Stimulated activated CD4-positive, alpha-beta T cell treated with anti-CD3 and anti-CD28 coated beads, Interleukin-2, amount 100 ng/mL, for 4 hours (primary cell): ENCODE data around the gene B4GALNT1.
A peak's percentile ranks its signal among the peaks of the same experiment; 100 is the strongest.
"Not testable (repeated sequence)": the region's sequence is repeated elsewhere in the genome, so short reads cannot be mapped to it uniquely, and the experiment has no call there.

Experiments
- DNase-seq: peaks from one replicate; pipeline ENCODE4 v3.0.0-alpha.2; 2020; ENCODE audit warnings: low read depth

The B4GALNT1 gene

DNA sequence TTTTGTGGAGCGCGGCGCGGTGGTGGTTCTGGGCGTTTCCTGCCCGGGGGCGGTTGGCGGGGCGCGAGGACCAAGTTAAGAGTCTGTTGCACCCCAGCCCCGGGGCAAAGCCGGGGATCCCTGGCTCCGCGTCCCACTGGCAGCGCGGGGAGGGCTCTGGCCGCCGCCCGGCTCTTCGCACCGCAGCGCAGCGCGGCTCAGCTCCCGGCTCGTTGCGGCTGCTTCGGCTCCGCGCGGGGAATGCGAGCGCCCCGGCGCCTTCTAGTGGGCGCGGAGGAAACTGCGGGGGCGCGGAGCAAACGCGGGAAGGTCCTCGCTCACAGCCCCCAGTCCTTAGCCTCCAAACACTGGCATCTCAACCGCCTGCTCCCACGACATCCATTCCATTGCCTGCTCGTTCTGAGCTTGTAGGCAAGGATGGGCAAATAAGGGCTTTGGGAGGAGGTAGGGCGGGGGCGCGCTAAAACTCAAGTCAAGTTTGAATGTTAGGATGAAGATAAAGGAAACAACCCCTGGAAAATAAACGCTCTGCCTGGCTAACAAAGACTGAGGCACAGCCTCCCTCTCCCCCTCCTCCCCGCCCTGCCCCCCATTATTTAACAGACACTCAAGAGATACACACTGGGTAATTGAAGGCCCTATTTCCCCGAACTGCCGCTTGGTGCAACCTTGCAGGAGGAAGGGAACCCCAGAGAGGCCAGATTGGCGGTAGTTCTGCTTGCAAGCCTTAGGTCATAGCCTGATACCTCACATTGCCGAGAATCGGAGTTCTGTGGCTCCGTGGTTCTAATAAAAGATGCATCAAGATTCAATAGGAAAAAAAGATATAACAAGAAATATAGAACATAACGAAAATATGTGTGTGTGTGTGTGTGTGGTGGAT lies at the start of gene B4GALNT1:
TSS of gene B4GALNT1 (minus strand) at position 244 of the 883 bp plus-strand sequence. CDS start 1,069 bp downstream, outside the sequence.
- peak; percentile 45 for DNase-seq

DNA sequence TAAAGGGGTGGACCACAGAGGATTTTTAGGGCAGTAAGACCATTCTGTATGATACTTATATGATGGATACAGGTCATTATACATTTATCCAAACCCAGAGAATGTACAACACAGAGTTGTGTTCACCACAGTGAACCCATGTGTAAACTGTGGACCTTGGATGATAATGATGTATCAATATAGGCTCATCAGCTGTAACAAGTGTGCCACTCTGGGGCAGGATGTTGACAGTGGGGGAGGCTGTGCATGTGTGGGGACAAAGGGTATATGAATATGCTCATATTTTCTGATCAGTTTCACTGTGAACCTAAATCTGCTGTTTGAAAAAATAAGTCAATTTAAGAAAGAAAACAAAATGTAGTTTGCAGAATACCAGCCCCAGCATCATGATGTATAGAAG lies 46.7 kb upstream of the B4GALNT1 start:
- DNase-seq = no peak

DNA sequence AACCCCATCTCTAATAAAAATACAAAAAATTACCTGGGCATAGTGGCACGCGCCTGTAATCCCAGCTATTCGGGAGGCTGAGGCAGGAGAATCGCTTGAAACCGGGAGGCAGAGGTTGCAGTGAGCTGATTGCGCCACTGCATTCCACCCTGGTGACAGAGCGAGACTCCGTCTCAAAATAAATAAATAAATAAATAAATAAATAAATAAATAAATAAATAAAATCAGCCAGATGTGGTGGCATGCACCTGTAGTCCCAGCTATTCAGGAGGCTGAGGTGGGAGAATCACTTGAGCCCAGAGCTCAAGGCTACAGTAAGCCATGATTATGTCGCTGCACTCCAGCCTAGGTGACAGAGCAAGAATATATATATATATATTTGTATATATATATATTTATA lies 44.9 kb upstream of the B4GALNT1 start:
- DNase-seq = not testable (repeated sequence)

DNA sequence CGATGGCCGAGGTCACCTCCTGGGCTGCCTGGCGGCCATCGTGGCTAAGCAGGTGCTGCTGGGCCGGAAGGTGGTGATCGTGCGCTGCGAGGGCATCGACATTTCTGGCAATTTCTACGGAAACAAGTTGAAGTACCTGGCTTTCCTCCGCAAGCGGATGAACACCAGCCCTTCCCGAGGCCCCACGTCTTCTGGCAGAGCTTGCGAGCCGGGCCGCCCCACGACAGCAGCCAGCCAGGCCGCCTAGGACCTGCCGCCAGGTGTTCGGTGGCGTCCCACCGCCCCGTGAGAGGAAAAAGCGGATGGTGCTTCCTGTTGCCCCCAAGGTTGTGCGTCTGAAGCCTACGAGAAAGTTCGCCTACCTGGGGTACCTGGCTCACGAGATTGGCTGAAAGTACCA lies 41.7 kb upstream of the B4GALNT1 start:
- DNase-seq = no peak

DNA sequence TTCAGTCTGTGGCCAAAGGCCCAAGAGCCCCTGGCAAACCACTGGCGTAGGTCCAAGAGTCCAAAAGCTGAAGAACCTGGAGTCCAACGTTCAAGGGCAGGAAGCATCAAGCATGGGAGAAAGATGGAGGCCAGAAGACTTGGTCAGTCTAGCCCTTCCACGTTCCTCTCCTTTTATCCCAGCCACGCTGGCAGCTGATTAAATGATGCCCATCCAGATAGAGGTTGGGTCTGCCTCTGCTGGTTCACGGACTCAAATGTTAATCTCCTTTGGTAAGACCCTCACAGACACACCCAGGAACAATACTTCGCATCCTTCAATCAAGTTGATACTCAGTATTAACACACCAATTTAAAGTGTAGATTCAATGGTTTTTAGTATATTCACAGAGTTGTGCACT lies 39.8 kb upstream of the B4GALNT1 start:
- no peak for DNase-seq

DNA sequence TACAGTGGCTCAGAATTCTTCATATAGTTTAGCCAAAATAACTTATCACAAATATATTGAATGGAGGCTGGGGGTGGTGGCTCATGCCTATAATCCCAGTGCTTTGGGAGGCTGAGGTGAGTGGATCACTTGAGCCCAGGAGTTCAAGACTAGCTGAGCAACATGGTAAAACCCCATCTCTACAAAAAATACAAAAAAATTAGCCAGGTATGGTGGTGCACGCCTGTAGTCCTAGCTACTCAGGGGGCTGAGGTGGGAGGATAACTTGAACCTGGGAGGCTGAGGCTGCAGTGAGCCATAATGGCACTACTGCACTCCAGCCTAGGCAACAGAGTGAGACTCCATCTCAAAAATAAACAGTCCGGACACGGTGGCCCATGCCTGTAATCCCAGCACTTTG lies 38.8 kb upstream of the B4GALNT1 start:
- not testable (repeated sequence) for DNase-seq

DNA sequence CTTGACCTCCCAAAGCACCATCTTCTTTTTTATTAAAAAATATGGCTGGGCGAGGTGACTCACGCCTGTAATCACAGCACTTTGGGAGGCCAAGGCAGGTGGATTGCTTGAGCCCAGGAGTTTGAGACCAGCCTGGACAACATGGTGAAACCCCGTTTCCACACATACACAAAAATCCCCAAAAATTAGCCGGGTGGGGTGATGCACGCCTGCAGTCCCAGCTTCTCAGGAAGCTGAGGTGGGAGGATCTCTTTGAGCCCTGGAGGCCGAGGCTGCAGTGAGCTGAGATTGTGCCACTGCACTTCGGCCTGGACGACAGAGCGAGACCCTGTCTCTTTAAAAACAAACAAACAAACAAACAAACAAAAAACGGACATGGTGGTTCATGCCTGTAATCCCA lies 36.7 kb upstream of the B4GALNT1 start:
- DNase-seq = not testable (repeated sequence)

DNA sequence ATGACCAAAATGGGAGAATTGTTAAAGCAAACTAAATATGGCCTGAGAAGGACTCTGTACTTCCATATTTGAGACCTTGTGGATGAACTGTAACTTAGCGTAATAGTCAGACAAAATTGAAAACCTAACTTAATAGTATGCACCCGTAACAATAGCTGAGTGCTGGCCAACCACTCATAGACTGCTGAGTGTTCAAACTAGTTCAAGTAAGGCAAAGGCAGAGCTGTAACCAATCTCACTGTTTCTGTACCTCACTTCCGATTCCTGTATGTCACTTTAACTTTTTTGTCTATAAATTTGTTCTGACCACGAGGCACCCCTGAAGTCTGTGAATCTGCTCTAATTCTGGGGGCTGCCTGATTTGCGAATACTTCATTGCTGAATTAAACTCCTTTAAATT lies 33.9 kb upstream of the B4GALNT1 start:
- no peak for DNase-seq

DNA sequence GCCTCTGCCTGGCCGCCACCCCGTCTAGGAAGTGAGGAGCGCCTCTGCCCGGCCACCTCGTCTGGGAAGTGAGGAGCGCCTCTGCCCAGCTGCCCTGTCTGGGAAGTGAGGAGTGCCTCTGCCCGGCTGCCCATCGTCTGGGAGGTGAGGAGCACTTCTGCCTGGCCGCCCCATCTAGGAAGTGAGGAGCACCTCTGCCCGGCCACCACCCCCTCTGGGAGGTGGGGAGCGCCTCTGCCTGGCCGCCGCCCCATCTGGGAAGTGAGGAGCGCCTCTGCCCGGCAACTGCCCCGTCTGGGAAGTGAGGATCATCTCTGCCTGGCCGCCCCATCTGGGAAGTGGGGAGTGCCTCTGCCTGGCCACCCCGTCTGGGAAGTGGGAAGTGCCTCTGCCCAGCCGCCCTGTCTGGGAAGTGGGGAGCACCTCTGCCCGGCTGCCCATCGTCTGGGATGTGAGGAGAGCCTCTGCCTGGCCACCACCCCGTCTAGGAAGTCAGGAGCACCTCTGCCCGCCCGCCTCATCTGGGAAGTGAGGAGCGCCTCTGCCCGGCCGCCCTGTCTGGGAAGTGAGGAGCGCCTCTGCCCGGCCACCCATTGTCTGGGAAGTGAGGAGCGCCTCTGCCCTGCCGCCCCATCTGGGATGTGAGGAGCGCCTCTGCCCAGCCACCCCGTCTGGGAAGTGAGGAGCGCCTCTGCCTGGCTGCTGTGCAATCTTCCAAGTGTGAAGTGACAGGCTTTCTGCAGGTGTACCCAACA lies 32.2 kb upstream of the B4GALNT1 start:
- not testable (repeated sequence) for DNase-seq

DNA sequence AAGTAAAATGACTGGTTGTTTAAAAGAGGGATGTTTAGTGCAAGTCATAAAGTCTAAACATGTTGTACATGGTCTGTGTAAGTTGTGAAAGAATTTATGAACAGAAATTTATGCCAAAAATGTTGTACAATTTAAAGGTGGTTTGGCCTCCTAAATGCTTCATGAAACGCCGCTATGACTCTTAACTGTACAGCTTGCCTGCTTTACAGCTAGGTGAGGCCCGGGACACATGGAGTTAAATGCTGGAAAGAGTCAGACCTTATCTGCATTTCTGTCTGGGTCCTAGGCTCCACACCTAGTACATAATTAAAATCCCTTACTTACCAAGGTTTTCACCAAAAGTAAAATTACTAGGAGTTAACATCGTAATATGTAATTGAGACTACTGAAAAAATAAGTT lies 28.4 kb upstream of the B4GALNT1 start:
- no peak for DNase-seq

DNA sequence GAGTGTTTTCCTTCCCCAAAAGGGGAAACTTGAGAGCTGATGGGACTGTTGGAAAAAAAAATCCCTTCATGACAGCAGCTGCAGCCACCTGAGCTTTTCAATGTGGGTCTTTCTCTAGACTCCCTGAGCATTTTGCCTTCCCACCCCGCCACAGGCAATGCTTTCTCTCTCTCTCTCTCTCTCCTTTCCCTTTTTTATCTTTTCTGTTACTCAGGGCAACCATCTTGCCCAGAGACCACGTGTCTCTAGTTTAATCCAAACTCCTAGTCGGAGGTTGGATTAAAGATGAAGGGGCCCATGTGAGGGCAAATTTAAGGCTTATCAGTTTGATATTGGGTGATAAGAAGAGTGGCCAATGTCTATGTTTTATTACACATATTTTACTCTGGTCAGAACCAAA lies 25.9 kb upstream of the B4GALNT1 start:
- no peak for DNase-seq

DNA sequence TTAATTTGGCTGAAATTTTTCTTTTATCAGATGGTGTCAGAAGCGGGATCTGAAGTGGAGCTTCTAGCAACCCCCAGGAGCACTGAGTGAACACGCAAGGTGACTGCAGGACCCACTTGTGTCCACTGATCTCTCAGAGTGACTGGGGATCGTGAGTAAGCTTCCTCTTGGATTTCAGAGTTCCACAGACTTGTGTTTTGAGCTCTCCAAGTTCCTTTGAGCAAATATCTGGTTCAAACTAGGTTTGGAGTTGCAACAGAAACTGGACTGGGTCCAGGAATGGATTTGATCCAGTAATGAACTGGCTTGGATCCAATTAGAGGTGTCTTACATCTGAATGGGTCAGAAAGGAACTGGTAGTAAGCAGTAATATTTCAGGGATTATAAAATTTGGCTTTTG lies 24.7 kb upstream of the B4GALNT1 start:
- DNase-seq = no peak

DNA sequence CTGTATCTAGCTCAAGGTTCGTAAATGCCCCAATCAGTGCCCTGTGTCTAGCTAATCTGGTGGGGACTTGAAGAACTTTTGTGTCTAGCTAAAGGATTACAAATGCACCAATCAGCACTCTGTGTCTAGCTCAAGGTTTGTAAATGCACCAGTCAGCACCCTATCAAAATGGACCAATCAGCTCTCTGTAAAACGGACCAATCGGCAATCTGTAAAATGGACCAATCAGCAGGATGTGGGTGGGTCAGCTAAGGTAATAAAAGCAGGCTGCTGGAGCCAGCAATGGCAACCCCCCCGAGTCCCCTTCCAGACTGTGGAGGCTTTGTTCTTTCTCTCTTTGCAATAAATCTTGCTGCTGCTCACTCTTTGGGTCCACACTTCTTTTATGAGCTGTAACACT lies 23.4 kb upstream of the B4GALNT1 start:
- not testable (repeated sequence) for DNase-seq

DNA sequence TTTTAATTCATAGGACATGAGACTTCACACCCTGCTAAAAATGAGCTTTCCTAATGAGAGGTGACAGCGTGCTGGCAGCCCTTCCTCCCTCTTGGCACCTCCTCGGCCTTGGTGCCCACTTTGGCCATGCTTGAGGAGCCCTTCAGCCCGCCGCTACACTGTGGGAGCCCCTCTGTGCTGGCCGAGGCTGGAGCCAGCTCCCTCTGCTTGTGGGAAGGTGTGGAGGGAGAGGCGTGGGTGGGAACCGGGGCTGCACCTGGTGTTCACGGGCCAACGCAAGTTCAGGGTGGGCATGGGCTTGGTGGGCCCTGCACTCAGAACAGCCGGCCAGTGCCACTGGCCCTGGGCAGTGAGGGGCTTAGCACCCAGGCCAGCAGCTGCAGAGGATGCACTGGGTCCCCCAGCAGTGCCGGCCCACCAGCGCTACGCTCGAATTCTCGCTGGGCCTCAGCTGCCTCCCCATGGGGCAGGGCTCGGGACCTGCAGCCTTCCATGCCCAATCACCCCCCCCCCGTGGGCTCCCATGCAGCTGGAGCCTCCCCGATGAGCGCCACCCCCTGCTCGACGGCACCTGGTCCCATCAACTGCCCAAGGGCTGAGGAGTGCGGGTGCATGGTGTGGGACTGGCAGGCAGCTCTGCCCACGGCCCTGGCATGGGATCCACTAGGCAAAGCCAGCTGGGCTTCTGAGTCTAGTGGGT lies 22.7 kb upstream of the B4GALNT1 start:
- no peak for DNase-seq

DNA sequence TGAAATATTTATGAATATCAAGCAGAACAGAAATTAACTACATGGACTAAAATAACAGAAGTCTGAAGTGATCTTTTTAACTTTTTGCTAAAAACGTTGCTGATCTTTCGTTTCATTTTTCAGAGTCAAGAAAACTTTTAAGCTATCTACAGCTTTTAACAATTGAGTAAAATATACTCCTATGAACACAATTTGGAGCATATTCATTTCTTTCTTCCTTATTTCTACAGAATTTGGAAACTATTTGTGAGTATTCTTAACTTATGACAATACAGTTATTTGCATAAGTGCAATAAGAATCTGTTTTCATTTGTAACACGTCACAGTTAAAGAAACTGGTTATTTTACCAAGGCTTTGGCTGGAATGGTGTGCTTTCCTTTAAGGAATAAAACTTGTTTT lies 21.0 kb upstream of the B4GALNT1 start:
- no peak for DNase-seq

DNA sequence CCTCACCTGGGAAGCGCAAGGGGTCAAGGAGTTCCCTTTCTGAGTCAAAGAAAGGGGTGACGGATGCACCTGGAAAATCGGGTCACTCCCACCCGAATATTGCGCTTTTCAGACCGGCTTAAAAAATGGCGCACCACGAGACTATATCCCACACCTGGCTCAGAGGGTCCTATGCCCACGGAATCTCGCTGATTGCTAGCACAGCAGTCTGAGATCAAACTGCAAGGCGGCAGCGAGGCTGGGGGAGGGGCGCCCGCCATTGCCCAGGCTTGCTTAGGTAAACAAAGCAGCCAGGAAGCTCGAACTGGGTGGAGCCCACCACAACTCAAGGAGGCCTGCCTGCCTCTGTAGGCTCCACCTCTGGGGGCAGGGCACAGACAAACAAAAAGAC lies 13.7 kb upstream of the B4GALNT1 start:
- not testable (repeated sequence) for DNase-seq

DNA sequence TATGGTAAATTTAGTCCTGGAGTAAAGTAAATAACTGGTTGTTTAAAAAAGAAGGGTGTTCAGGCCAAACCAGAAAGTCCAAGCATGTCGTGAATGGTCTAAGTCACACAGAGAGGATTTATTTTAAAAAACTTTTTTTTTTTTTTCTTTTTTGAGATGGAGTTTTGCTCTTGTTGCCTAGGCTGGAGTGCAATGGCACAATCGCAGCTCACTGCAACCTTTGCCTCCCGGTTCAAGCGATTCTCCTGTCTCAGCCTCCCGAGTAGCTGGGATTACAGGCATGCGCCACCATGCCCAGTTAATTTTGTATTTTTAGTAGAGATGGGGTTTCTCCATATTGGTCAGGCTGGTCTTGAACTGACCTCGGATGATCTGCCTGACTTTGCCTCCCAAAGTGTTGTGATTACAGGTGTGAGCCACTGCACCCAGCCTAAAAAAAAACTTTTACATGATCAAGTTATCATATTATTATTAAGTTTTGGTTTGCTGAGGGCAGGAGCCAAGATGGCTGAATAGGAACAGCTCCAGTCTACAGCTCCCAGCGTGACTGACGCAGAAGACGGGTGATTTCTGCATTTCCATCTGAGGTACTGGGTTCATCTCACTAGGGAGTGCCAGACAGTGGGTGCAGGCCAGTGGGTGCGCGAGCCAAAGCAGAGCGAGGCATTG lies 13.1 kb upstream of the B4GALNT1 start:
- DNase-seq = not testable (repeated sequence)

DNA sequence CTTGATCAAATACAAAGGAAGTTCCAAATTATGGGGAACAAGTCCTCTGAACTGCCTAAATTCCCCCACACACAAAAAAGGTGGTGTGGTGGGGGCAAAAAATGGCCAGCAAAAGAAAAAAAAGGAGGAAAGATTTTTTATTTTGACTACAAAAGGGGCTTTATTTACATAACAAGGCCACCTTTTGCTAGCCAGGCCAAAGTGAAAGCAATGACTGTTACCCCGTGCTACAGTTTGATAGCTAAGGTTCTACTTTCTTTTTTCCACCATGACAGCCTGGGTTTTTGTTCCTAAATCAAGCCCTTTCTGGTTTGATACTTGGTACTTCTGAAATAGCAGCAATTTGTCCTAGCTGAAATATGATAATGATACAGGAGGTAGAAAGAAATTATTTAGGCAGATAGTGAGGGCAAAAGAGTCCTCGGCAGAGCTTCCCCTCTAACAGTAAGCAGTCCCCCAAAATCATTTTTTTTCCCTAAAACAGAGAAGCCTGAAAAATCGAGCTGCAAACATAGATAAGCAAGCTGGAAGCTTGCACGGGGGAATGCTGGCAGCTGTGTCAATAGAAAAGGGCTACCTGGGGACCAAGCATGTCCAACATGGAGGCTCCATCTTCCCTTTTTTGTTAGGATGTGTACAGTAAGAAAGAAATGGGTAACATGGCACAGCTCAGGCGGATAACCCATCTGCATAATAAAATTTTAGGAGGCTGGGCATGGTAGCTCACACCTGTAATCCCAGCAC lies 8.9 kb upstream of the B4GALNT1 start:
- no peak for DNase-seq

DNA sequence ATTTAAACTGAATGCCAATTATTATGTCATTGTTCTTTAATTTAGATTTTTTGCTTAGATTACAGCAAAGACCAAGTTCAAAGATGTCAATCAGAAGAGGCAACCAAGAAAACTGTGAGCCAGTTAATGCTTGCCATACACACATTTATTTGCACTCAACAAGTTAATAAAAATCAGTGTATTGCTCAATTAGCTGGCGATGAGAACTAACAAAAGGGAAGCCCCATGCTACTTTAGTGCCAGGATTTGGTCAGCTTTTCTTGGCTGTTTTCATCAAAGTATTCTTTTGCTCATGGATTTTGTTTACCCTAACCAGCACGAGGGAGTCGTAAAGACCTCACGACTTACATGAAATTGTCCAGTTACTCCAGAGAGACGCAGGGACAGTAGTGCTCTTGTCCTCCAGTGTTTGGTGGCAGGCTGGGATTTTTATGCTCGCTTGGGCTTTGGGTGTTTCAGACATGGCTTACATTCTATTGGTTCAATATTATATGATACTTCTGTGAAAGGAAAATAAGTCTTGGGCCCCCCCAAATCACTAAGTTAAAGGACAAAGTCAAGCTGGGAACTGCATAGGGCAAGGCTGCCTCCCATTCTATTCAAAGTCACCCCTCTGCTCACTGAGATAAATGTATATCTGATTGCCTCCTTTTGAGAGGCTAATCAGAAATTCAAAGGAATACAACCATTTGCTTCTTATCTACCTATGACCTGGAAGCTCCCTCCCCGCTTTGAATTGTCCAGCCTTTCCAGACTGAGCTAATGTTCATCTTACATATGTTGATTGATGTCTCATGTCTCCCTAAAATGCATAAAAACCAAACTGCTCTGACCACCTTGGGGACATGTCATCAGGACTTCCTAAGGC lies 7.4 kb upstream of the B4GALNT1 start:
- no peak for DNase-seq

DNA sequence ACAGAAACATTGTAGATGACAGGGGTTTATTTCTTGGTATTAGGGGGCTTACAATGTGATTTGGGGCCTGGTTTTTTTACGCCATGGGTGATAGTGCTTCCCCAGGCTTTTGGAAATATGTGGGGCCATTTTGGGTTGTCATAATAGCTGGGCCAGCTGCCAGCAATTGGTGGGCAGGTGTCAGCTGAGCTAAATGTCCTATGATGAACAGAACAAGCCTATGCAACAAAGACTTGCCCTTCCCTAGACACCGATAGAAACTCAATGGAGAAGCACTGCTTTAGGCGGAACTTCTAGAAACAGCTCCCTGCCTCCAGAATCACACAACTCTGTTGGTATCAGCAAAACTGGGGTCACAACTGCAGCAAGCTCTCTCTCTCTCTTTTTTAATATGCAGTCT lies 5.1 kb upstream of the B4GALNT1 start:
- DNase-seq = no peak
